PC-9 (cell line): ENCODE measurements around the gene ORM2. TPM values are rescaled to one million over a fixed set of nuclear protein-coding genes. Genes with fewer than 3 reads are reported as not detected.

ENCODE experiments used
- BruUV-seq: library from RNA; stranded (reverse); fragments of 400-500 nt; replicated peaks from 2 replicates; lab custom pipeline; 2021; lab: Mats Ljungman, UMichigan
- CTCF ChIA-PET: fragments of 300-600 bp; sonication (Branson Sonifier 250); formaldehyde crosslinking; loops from one replicate; lab custom pipeline; 2022; ENCODE audit warnings: antibody characterized with exemption; lab: Charles Lee
- POLR2A ChIA-PET: fragments of 300-600 bp; sonication (Branson Sonifier 250); formaldehyde crosslinking; loops from one replicate; lab custom pipeline; 2022; ENCODE audit warnings: antibody characterized with exemption; ENCODE audit not compliant: unreplicated experiment; lab: Charles Lee
- DNase-seq, 2 experiments: peaks; one replicate each; pipeline versions ENCODE4 v3.0.0 to v3.0.0-alpha.2; 2015 to 2022; ENCODE audit warnings: mixed read lengths in 1 of 2
- H2AFZ ChIP-seq: fragments of 200-600 bp; sonication (generic); 2 replicates; pipeline ENCODE4 v1.8.1; 2017; ENCODE audit warnings: antibody characterized with exemption
- H3F3A ChIP-seq: fragments of 200-600 bp; sonication (generic); 2 replicates; pipeline ENCODE4 v1.8.1; 2017; ENCODE audit warnings: antibody characterized with exemption, mild to moderate bottlenecking, low read depth; ENCODE audit not compliant: insufficient read depth
- H3K27ac ChIP-seq: fragments of 200-600 bp; sonication (generic); 2 replicates; pipeline ENCODE4 v1.6.1; 2016; ENCODE audit warnings: mixed run types
- H3K27me3 ChIP-seq: fragments of 200-600 bp; sonication (generic); 2 replicates; pipeline ENCODE4 v1.6.1; 2016; ENCODE audit warnings: low read depth, mixed run types; ENCODE audit not compliant: insufficient read depth
- H3K36me3 ChIP-seq: fragments of 200-600 bp; sonication (generic); 2 replicates; pipeline ENCODE4 v1.6.1; 2016; ENCODE audit warnings: low read depth, mixed run types
- H3K4me1 ChIP-seq: fragments of 200-600 bp; sonication (generic); replicated peaks from 2 replicates; pipeline ENCODE4 v1.6.1; 2016; ENCODE audit warnings: mixed run types; ENCODE audit not compliant: insufficient read depth
- H3K4me2 ChIP-seq: fragments of 200-600 bp; sonication (generic); 2 replicates; pipeline ENCODE4 v1.6.1; 2017; ENCODE audit warnings: mixed run types
- H3K4me3 ChIP-seq: fragments of 200-600 bp; sonication (generic); 2 replicates; pipeline ENCODE4 v1.6.1; 2016; ENCODE audit warnings: mixed run types
- H3K79me2 ChIP-seq: fragments of 200-600 bp; sonication (generic); 2 replicates; pipeline ENCODE4 v1.6.1; 2017; ENCODE audit warnings: low read depth, mixed run types
- H3K9me2 ChIP-seq: fragments of 200-600 bp; sonication (generic); 2 replicates; pipeline ENCODE4 v1.8.1; 2017; ENCODE audit warnings: mild to moderate bottlenecking; ENCODE audit not compliant: insufficient read depth
- H3K9me3 ChIP-seq: fragments of 200-600 bp; sonication (generic); 2 replicates; pipeline ENCODE4 v1.8.1; 2016; ENCODE audit warnings: low read depth; ENCODE audit not compliant: insufficient read depth
- H4K20me1 ChIP-seq: fragments of 200-600 bp; sonication (generic); 2 replicates; pipeline ENCODE4 v1.8.1; 2017; ENCODE audit not compliant: insufficient read depth
- EZH2 ChIP-seq: fragments of 200-600 bp; sonication (generic); IDR thresholded peaks from 2 replicates; pipeline ENCODE4 v1.8.0; 2017; ENCODE audit warnings: antibody characterized with exemption, low read depth
- intact Hi-C: fragments of 100-400 bp; cut with micrococcal nuclease; formaldehyde crosslinking; loops from one replicate; pipeline ENCODE4 v1.10.0; 2022; ENCODE audit not compliant: unreplicated experiment
- total RNA-seq: library from RNA; stranded (reverse); gene quantifications from 2 replicates; pipeline ENCODE4 v1.2.3, GENCODE V29; 2021
- TF ChIP-seq, protein P1 (sequence below): fragments of 200-600 bp; sonication (generic); conservative IDR thresholded peaks from 2 replicates; pipeline ENCODE4 v1.6.1; 2017; ENCODE audit warnings: mixed run types, antibody characterized with exemption, mild to moderate bottlenecking, moderate library complexity

ORM2 gene
- total RNA-seq, 1 experiment from 2014 or later, result not detected

DNA sequence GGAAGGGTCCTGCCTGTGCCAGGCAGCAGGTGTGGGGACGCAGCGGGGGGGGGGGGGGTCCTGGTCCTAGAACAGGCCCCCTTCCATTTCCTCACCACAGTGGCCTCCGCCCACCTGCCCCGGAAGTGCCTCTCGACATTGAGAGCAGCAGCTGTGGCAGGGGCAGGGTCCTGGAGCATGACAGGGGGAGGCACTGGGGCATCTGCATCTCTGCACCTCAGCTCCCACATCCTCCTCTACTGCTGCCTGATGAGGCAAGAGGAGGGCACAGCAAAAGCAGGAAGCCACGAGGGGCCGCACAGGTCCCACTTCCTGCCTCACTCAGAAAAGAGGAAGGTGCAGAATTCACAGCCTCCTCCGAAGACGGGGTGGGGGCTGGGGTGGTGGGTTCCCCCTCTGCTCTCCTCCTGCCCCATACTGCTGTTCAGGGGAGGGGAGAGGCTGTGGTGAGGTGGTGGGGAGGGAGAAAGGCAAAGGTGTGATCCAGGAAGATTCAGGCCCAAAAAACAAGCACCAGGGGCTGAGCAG lies 43.3 kb downstream of the ORM2 start:
- Histone ChIP-seq H3K9me3 (no peaks in the 10 kb centered on the region), H3F3A (no peaks in the 10 kb centered on the region), H3K27me3 (no peaks in the 10 kb centered on the region), H3K27ac (no peak overlapping the region), H3K4me1 (no peaks in the 10 kb centered on the region), H3K4me2 (no peak overlapping the region), H2AFZ (no peak overlapping the region), H3K4me3 (no peak overlapping the region), H4K20me1 (no peaks in the 10 kb centered on the region), H3K79me2 (no peaks in the 10 kb centered on the region), H3K9me2 (no peaks in the 10 kb centered on the region), H3K36me3 (no peaks in the 10 kb centered on the region)
- DNase-seq, result no peak
- intact Hi-C loops, result no loop called here
- CTCF ChIA-PET, result interaction anchor here (0.6 to 0.7 kb wide), 2 partner anchors 20 to 289 kb away, joined by 5 to 6 read pairs; no protein-coding TSS in a partner anchor
- no TSS peak for BruUV-seq
- POLR2A ChIA-PET, result interaction anchor here (0.6 kb wide), 1 partner anchor 215 kb away, joined by 7 read pairs; no protein-coding TSS in a partner anchor
- TF ChIP-seq, protein P1, sequence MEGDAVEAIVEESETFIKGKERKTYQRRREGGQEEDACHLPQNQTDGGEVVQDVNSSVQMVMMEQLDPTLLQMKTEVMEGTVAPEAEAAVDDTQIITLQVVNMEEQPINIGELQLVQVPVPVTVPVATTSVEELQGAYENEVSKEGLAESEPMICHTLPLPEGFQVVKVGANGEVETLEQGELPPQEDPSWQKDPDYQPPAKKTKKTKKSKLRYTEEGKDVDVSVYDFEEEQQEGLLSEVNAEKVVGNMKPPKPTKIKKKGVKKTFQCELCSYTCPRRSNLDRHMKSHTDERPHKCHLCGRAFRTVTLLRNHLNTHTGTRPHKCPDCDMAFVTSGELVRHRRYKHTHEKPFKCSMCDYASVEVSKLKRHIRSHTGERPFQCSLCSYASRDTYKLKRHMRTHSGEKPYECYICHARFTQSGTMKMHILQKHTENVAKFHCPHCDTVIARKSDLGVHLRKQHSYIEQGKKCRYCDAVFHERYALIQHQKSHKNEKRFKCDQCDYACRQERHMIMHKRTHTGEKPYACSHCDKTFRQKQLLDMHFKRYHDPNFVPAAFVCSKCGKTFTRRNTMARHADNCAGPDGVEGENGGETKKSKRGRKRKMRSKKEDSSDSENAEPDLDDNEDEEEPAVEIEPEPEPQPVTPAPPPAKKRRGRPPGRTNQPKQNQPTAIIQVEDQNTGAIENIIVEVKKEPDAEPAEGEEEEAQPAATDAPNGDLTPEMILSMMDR, result no peak
- no peak for TF ChIP-seq EZH2

- intact Hi-C loops, result no loop called here
- H3K27ac ChIP-seq, result no peak overlapping the region
- no TSS peak for BruUV-seq
Observed at GRCh38 chr9:114373960-114374730, 44.5 kb downstream of the ORM2 start.

DNA sequence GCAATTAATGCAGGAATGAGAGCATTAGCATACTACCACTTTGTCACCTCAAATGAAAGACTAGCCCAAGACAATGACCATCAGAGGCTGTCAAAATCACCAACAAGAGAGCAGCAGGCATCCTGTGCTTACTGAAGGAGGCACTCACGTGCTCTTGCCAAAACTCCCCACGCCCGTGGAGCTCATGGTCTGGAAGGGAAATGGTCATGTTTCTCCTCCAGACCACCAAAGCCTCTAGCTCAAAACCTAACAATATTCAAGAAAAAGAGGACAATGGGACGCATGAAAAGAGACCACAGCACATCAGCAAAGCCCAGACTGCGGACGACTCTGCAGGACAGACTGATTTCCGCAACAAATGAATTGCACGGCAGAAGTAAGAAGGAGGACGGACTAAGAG lies 45.3 kb downstream of the ORM2 start:
- no peak for TF ChIP-seq EZH2
- TF ChIP-seq, protein P1, result no peak
- H3K9me2 ChIP-seq, result no peaks in the 10 kb centered on the region
- no peak for DNase-seq
- no peaks in the 10 kb centered on the region for H3K4me1 ChIP-seq
- H3K79me2 ChIP-seq, result no peaks in the 10 kb centered on the region
- H3K4me3 ChIP-seq, result no peak overlapping the region
- H3F3A ChIP-seq, result no peaks in the 10 kb centered on the region
- no TSS peak for BruUV-seq
- intact Hi-C loops, result no loop called here
- H3K4me2 ChIP-seq, result no peak overlapping the region
- H3K9me3 ChIP-seq, result no peaks in the 10 kb centered on the region
- no peaks in the 10 kb centered on the region for H4K20me1 ChIP-seq
- H2AFZ ChIP-seq, result no peak overlapping the region
- POLR2A ChIA-PET, result no interaction called here
- H3K36me3 ChIP-seq, result no peaks in the 10 kb centered on the region
- CTCF ChIA-PET, result no interaction called here
- no peaks in the 10 kb centered on the region for H3K27me3 ChIP-seq
- H3K27ac ChIP-seq, result no peak overlapping the region

More at GRCh38 chr9:114373960-114374730, 44.5 kb downstream of the ORM2 start:
- Histone ChIP-seq H4K20me1 (no peaks in the 10 kb centered on the region), H2AFZ (no peak overlapping the region), H3K9me2 (no peaks in the 10 kb centered on the region), H3K4me3 (no peak overlapping the region), H3K27me3 (no peaks in the 10 kb centered on the region), H3K4me2 (no peak overlapping the region), H3K9me3 (no peaks in the 10 kb centered on the region), H3F3A (no peaks in the 10 kb centered on the region), H3K79me2 (no peaks in the 10 kb centered on the region), H3K36me3 (no peaks in the 10 kb centered on the region), H3K4me1 (no peaks in the 10 kb centered on the region)
- ChIA-PET CTCF (no interaction called here), POLR2A (no interaction called here)
- DNase-seq, result no peak
- no peak for TF ChIP-seq EZH2
